ENCODE results near the gene PPP1R9A. TPM values are rescaled to one million over a fixed set of nuclear protein-coding genes. Genes with fewer than 3 reads are reported as not detected.

The PPP1R9A gene
- total and polyA plus RNA-seq, 4 donors, result 1.2 to 12.0 (median 4.5) TPM

DNA sequence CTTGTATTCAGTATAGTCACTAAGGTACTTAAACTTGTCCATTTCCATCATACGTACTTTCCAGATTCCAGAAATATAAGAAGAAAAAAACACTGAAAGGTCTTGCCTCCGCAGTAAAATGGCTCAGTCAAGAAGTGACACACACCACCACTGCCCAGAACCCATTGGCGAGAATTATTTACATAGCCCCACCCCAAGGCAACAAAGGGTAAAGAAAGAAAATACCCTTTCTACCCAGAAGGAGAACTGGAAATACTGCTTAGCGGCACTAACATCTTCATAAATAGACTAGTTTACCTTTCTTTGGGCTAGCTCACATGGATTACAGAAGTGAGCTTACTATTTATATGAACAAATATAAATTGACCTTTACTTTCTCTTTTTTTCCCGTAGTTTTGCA lies 194.0 kb downstream of the PPP1R9A start:
- WGBS, 2 donors, result 95 to 96% methylated on average over 5 of the region's 5 CpGs
- no peak overlapping the region for H3K4me3 ChIP-seq (ENCODE audit: low read length in 2 of 2)
- no peak overlapping the region for H3K27ac ChIP-seq (ENCODE audit: low read depth in 1 of 2, low read length in 2 of 2)
- ATAC-seq (ENCODE audit: low FRiP score) (no peak), DNase-seq (no peak)
- no peaks in the 10 kb centered on the region for H3K36me3 ChIP-seq (ENCODE audit: control insufficient read depth in 1 of 2, insufficient read depth in 2 of 2, low read length in 1 of 2)
- no peaks in the 10 kb centered on the region for H3K27me3 ChIP-seq (ENCODE audit: control insufficient read depth in 1 of 2, insufficient read depth in 2 of 2, low read length in 1 of 2)
- peaks cover 0 to 6% of the 10 kb centered on the region in 2 donors for H3K4me1 ChIP-seq (ENCODE audit: control insufficient read depth in 1 of 2, insufficient read depth in 2 of 2, low read length in 2 of 2)
- intact Hi-C loops (cut with DNase I), result no loop called here
- no peaks in the 10 kb centered on the region for H3K9me3 ChIP-seq (ENCODE audit: control insufficient read depth, low read length)

DNA sequence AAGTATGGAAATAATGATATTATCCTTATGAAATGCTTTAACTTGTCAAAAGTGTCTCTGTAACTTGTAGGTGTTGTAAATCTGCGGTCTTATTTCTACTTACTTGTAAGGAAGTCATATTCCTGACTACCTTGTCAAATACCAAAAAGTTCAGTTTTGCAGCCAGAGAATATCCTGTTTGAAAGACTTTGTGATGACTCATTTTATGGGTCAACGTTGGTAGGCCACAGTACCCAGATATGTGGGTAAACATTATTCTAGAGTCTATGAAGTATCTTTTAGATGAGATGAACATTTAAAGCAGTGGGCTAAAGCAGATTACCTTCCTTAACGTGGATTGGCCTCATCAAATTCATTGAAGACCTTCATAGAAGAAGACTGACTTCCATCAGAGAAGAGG lies 195.3 kb downstream of the PPP1R9A start:
- WGBS, 2 donors, result 65 to 69% methylated on average over 3 of the region's 3 CpGs
- H3K9me3 ChIP-seq (ENCODE audit: control insufficient read depth, low read length), result no peaks in the 10 kb centered on the region
- H3K27me3 ChIP-seq (ENCODE audit: control insufficient read depth in 1 of 2, insufficient read depth in 2 of 2, low read length in 1 of 2), result no peaks in the 10 kb centered on the region
- peaks cover 0 to 6% of the 10 kb centered on the region in 2 donors for H3K4me1 ChIP-seq (ENCODE audit: control insufficient read depth in 1 of 2, insufficient read depth in 2 of 2, low read length in 2 of 2)
- DNase-seq (no peak), ATAC-seq (ENCODE audit: low FRiP score) (no peak)
- H3K4me3 ChIP-seq (ENCODE audit: low read length in 2 of 2), result no peak overlapping the region
- intact Hi-C loops (cut with DNase I), result no loop called here
- H3K27ac ChIP-seq (ENCODE audit: low read depth in 1 of 2, low read length in 2 of 2), result no peak overlapping the region
- H3K36me3 ChIP-seq (ENCODE audit: control insufficient read depth in 1 of 2, insufficient read depth in 2 of 2, low read length in 1 of 2), result no peaks in the 10 kb centered on the region

GRCh38 chr7:95104739-95105138 lies 197.3 kb downstream of the PPP1R9A start:
- WGBS, 2 donors, result 10% methylated on average over 1 of the region's 1 CpG
- Histone ChIP-seq H3K27me3 (ENCODE audit: control insufficient read depth in 1 of 2, insufficient read depth in 2 of 2, low read length in 1 of 2) (no peaks in the 10 kb centered on the region), H3K27ac (ENCODE audit: low read depth in 1 of 2, low read length in 2 of 2) (no peak overlapping the region), H3K4me3 (ENCODE audit: low read length in 2 of 2) (no peak overlapping the region), H3K36me3 (ENCODE audit: control insufficient read depth in 1 of 2, insufficient read depth in 2 of 2, low read length in 1 of 2) (no peaks in the 10 kb centered on the region), H3K9me3 (ENCODE audit: control insufficient read depth, low read length) (no peaks in the 10 kb centered on the region), H3K4me1 (ENCODE audit: control insufficient read depth in 1 of 2, insufficient read depth in 2 of 2, low read length in 2 of 2) (peaks cover 0 to 6% of the 10 kb centered on the region in 2 donors)
- ATAC-seq (ENCODE audit: low FRiP score) (no peak), DNase-seq (no peak)
- intact Hi-C loops (cut with DNase I), result no loop called here

- no peak overlapping the region for H3K27ac ChIP-seq (ENCODE audit: low read depth in 1 of 2, low read length in 2 of 2)
- intact Hi-C loops (cut with DNase I), result no loop called here
Measured at GRCh38 chr7:95105627-95106026, 198.2 kb downstream of the PPP1R9A start.

GRCh38 chr7:95106401-95106800 lies 199.0 kb downstream of the PPP1R9A start:
- H3K4me1 ChIP-seq (ENCODE audit: control insufficient read depth in 1 of 2, insufficient read depth in 2 of 2, low read length in 2 of 2), result peaks cover 0 to 6% of the 10 kb centered on the region in 2 donors
- DNase-seq (no peak), ATAC-seq (ENCODE audit: low FRiP score) (no peak)
- H3K4me3 ChIP-seq (ENCODE audit: low read length in 2 of 2), result no peak overlapping the region
- H3K9me3 ChIP-seq (ENCODE audit: control insufficient read depth, low read length), result no peaks in the 10 kb centered on the region
- no peaks in the 10 kb centered on the region for H3K27me3 ChIP-seq (ENCODE audit: control insufficient read depth in 1 of 2, insufficient read depth in 2 of 2, low read length in 1 of 2)
- no peaks in the 10 kb centered on the region for H3K36me3 ChIP-seq (ENCODE audit: control insufficient read depth in 1 of 2, insufficient read depth in 2 of 2, low read length in 1 of 2)
- WGBS, 2 donors, result 99 to 100% methylated on average over 2 of the region's 2 CpGs
- intact Hi-C loops (cut with DNase I), result no loop called here
- no peak overlapping the region for H3K27ac ChIP-seq (ENCODE audit: low read depth in 1 of 2, low read length in 2 of 2)

More at GRCh38 chr7:95105627-95106026, 198.2 kb downstream of the PPP1R9A start:
- ATAC-seq (ENCODE audit: low FRiP score), result no peak
- Histone ChIP-seq H3K27me3 (ENCODE audit: control insufficient read depth in 1 of 2, insufficient read depth in 2 of 2, low read length in 1 of 2) (no peaks in the 10 kb centered on the region), H3K4me3 (ENCODE audit: low read length in 2 of 2) (no peak overlapping the region), H3K4me1 (ENCODE audit: control insufficient read depth in 1 of 2, insufficient read depth in 2 of 2, low read length in 2 of 2) (peaks cover 0 to 6% of the 10 kb centered on the region in 2 donors), H3K9me3 (ENCODE audit: control insufficient read depth, low read length) (no peaks in the 10 kb centered on the region), H3K36me3 (ENCODE audit: control insufficient read depth in 1 of 2, insufficient read depth in 2 of 2, low read length in 1 of 2) (no peaks in the 10 kb centered on the region)
- DNase-seq, result no peak

DNA sequence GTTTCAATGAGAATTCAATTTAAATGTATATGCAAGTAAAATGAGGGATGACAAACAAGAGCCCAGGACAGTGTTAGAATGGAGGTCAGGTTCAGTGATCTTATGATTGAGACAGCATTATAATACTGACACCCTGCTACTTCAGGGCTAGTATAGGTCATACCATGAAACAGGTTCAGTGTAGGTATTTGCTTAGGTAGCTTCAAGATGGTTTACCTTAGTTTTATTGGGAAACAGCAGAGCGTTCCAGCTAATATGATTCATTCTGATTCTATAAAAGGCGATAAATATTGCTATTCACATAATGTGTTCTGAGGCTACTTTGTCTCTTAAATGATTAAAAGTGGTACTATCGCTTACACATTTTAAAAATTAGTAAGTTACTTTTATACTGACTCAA lies 203.3 kb downstream of the PPP1R9A start:
- Histone ChIP-seq H3K9me3 (ENCODE audit: control insufficient read depth, low read length) (no peaks in the 10 kb centered on the region), H3K4me1 (ENCODE audit: control insufficient read depth in 1 of 2, insufficient read depth in 2 of 2, low read length in 2 of 2) (no peaks in the 10 kb centered on the region), H3K27ac (ENCODE audit: low read depth in 1 of 2, low read length in 2 of 2) (no peak overlapping the region), H3K27me3 (ENCODE audit: control insufficient read depth in 1 of 2, insufficient read depth in 2 of 2, low read length in 1 of 2) (no peaks in the 10 kb centered on the region), H3K4me3 (ENCODE audit: low read length in 2 of 2) (no peak overlapping the region), H3K36me3 (ENCODE audit: control insufficient read depth in 1 of 2, insufficient read depth in 2 of 2, low read length in 1 of 2) (no peaks in the 10 kb centered on the region)
- intact Hi-C loops (cut with DNase I), result no loop called here
- ATAC-seq (ENCODE audit: low FRiP score) (no peak), DNase-seq (no peak)
- whole genome bisulfite sequencing, 2 donors, result 96 to 99% methylated on average over 3 of the region's 3 CpGs

- ATAC-seq (ENCODE audit: low FRiP score), result no peak
- no peak for DNase-seq
- Histone ChIP-seq H3K9me3 (ENCODE audit: control insufficient read depth, low read length) (no peaks in the 10 kb centered on the region), H3K36me3 (ENCODE audit: control insufficient read depth in 1 of 2, insufficient read depth in 2 of 2, low read length in 1 of 2) (no peaks in the 10 kb centered on the region), H3K4me3 (ENCODE audit: low read length in 2 of 2) (no peak overlapping the region), H3K27ac (ENCODE audit: low read depth in 1 of 2, low read length in 2 of 2) (no peak overlapping the region), H3K4me1 (ENCODE audit: control insufficient read depth in 1 of 2, insufficient read depth in 2 of 2, low read length in 2 of 2) (no peaks in the 10 kb centered on the region), H3K27me3 (ENCODE audit: control insufficient read depth in 1 of 2, insufficient read depth in 2 of 2, low read length in 1 of 2) (no peaks in the 10 kb centered on the region)
- intact Hi-C loops (cut with DNase I), result no loop called here
Measured at GRCh38 chr7:95113590-95113989, 206.2 kb downstream of the PPP1R9A start.

DNA sequence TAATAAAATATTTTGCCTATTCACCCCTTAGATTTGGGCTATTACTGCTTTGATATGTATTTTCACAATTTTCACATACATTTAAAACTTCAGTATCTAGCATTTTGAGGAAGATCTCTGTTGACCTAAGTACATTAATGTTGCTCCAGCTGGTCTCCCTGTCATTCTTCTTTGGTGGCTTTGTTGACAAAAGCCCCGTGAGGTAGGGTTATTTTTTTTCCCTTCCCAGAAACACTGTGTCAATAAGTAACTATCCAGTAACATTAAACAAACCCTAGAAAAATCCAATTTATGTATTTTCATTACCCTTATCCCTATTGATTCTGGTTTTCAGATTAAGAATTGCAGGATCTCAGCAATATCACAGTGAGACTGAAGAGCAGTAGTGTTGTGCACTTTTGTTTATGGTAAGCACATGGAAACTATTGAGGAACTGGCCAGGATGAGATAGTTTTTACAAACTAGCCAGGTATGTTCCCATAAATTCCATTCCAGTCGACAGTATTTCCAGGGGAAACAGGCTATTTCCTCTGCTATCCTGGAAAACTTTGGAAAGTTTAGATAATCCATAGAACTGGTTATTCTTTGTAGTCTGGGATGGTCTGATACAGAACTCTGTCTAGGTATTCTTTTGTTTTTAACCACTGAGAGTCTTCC lies 218.8 kb downstream of the PPP1R9A start:
- H3K4me3 ChIP-seq (ENCODE audit: low read length in 2 of 2), result no peak overlapping the region
- DNase-seq (no peak), ATAC-seq (ENCODE audit: low FRiP score) (no peak)
- 33 to 44% methylated on average over 2 of the region's 2 CpGs for WGBS, 2 donors
- H3K36me3 ChIP-seq (ENCODE audit: control insufficient read depth in 1 of 2, insufficient read depth in 2 of 2, low read length in 1 of 2), result no peaks in the 10 kb centered on the region
- no peak overlapping the region for H3K27ac ChIP-seq (ENCODE audit: low read depth in 1 of 2, low read length in 2 of 2)
- H3K27me3 ChIP-seq (ENCODE audit: control insufficient read depth in 1 of 2, insufficient read depth in 2 of 2, low read length in 1 of 2), result no peaks in the 10 kb centered on the region
- no peaks in the 10 kb centered on the region for H3K4me1 ChIP-seq (ENCODE audit: control insufficient read depth in 1 of 2, insufficient read depth in 2 of 2, low read length in 2 of 2)
- intact Hi-C loops (cut with DNase I), result no loop called here
- no peaks in the 10 kb centered on the region for H3K9me3 ChIP-seq (ENCODE audit: control insufficient read depth, low read length)

GRCh38 chr7:95132500-95132899 lies 225.1 kb downstream of the PPP1R9A start:
- DNase-seq (no peak), ATAC-seq (ENCODE audit: low FRiP score) (no peak)
- Histone ChIP-seq H3K36me3 (ENCODE audit: control insufficient read depth in 1 of 2, insufficient read depth in 2 of 2, low read length in 1 of 2) (no peaks in the 10 kb centered on the region), H3K4me1 (ENCODE audit: control insufficient read depth in 1 of 2, insufficient read depth in 2 of 2, low read length in 2 of 2) (no peaks in the 10 kb centered on the region), H3K27ac (ENCODE audit: low read depth in 1 of 2, low read length in 2 of 2) (no peak overlapping the region), H3K4me3 (ENCODE audit: low read length in 2 of 2) (no peak overlapping the region), H3K27me3 (ENCODE audit: control insufficient read depth in 1 of 2, insufficient read depth in 2 of 2, low read length in 1 of 2) (no peaks in the 10 kb centered on the region), H3K9me3 (ENCODE audit: control insufficient read depth, low read length) (no peaks in the 10 kb centered on the region)
- WGBS, 2 donors, result 91 to 92% methylated on average over 11 of the region's 11 CpGs
- intact Hi-C loops (cut with DNase I), result no loop called here
